HG03064 (cell line): ENCODE results near the gene CES5A.
"Not testable (repeated sequence)": the region's sequence is repeated elsewhere in the genome, so short reads cannot be mapped to it uniquely, and the experiment has no call there.

Experiments
- ATAC-seq: cut with Tn5 transposase; IDR thresholded peaks from one replicate; pipeline ENCODE4 v1.9.1; 2021; ENCODE audit warnings: low read depth; ENCODE audit not compliant: unreplicated experiment

CES5A gene

GRCh38 chr16:55803681-55804080 is 71.5 kb downstream of the CES5A start:
- not testable (repeated sequence) for ATAC-seq
